Urinary bladder (tissue), 4 donors: Measurements from ENCODE around the gene MAGEH1. TPM values are rescaled to one million over a fixed set of nuclear protein-coding genes. Genes with fewer than 3 reads are reported as not detected.
"Not testable (repeated sequence)": the region's sequence is repeated elsewhere in the genome, so short reads cannot be mapped to it uniquely, and the experiment has no call there.

Experiments
- DNase-seq: peaks from one replicate; pipeline ENCODE4 v3.0.0-alpha.2; 2015; ENCODE audit errors: extremely low spot score
- H3K27ac ChIP-seq: one replicate; pipeline ENCODE4 v1.5.1; 2013; ENCODE audit warnings: low read depth, mild to moderate bottlenecking, moderate library complexity
- H3K36me3 ChIP-seq: one replicate; pipeline ENCODE4 v1.6.1; 2013; ENCODE audit warnings: mild to moderate bottlenecking, moderate library complexity; ENCODE audit not compliant: insufficient read depth
- H3K4me1 ChIP-seq: one replicate; pipeline ENCODE4 v1.6.1; 2013; ENCODE audit warnings: mild to moderate bottlenecking, moderate library complexity; ENCODE audit not compliant: insufficient read depth
- H3K4me3 ChIP-seq: one replicate; pipeline ENCODE4 v1.5.1; 2013; ENCODE audit warnings: low read depth, low read length
- WGBS: extraction: QIAGEN DNeasy Blood & Tissue Kit; methylation state at CpG from one replicate; pipeline ENCODE4 v1.1.7; 2013; 5-methylcytosine and 5-hydroxymethylcytosine counted together
- polyA plus RNA-seq: library from polyadenylated mRNA; stranded (reverse); fragments of 200-250 nt; gene quantifications from one replicate; pipeline ENCODE4 v1.2.3, GENCODE V29; 2013
- total RNA-seq: library from RNA; depleted of rRNA; stranded (reverse); fragments of >200 nt; gene quantifications from one replicate; pipeline ENCODE4 v1.2.3, GENCODE V29; 2014
- donor health status: healthy with polysubstance abuse.
- donor health status: healthy.

Gene MAGEH1, protein sequence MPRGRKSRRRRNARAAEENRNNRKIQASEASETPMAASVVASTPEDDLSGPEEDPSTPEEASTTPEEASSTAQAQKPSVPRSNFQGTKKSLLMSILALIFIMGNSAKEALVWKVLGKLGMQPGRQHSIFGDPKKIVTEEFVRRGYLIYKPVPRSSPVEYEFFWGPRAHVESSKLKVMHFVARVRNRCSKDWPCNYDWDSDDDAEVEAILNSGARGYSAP
- total RNA-seq = 72.5 TPM
- 33.1 TPM for polyA plus RNA-seq

DNA sequence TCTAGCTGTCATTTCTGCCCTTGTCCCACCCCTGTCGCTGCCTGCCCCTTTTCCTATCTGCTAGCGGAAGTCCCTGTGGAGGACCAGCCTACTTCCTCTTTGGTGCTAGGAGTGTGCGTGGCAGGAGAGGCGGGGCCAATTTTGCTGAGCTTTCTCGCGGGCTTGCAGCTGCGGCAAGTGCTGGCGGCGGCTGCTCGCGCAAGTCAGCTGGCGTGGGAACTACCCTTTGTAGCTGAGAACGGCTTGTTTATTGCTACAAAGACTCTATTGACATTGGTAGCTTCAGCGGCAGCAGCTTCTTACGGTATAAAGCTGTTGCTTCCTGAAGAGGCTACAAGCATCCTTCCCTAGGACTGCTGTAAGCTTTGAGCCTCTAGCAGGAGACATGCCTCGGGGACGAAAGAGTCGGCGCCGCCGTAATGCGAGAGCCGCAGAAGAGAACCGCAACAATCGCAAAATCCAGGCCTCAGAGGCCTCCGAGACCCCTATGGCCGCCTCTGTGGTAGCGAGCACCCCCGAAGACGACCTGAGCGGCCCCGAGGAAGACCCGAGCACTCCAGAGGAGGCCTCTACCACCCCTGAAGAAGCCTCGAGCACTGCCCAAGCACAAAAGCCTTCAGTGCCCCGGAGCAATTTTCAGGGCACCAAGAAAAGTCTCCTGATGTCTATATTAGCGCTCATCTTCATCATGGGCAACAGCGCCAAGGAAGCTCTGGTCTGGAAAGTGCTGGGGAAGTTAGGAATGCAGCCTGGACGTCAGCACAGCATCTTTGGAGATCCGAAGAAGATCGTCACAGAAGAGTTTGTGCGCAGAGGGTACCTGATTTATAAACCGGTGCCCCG lies at the start of gene MAGEH1:
MAGEH1 (plus strand) TSS at position 138 of the 843 bp plus-strand sequence; CDS start at position 386, 248 bp downstream.
- H3K27ac ChIP-seq = peak within 1 kb of the TSS; percentile 78
- no peaks in the 10 kb centered on the region for H3K4me1 ChIP-seq
- H3K4me3 ChIP-seq = peak within 1 kb of the TSS; percentile 60
- peak; percentile 66 for DNase-seq
- no peaks in the 10 kb centered on the region for H3K36me3 ChIP-seq
- under 1% methylated on average over 43 of the region's 43 CpGs for WGBS

DNA sequence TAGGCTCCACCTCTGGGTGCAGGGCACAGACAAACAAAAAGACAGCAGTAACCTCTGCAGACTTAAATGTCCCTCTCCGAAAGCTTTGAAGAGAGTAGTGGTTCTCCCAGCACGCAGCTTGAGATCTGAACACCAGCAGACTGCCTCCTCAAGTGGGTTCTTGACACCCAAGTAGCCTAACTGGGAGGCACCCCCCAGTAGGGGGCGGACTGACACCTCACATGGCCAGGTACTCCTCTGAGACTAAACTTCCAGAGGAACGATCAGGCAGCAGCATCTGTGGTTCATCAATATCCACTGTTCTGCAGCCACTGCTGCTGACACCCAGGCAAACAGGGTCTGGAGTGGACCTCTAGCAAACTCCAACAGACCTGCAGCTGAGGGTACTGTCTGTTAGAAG lies 24.8 kb upstream of the MAGEH1 start:
- WGBS = 70% methylated on average over 4 of the region's 4 CpGs
- H3K4me3 ChIP-seq, DNase-seq, H3K36me3 ChIP-seq, H3K27ac ChIP-seq, H3K4me1 ChIP-seq: not testable (repeated sequence)

DNA sequence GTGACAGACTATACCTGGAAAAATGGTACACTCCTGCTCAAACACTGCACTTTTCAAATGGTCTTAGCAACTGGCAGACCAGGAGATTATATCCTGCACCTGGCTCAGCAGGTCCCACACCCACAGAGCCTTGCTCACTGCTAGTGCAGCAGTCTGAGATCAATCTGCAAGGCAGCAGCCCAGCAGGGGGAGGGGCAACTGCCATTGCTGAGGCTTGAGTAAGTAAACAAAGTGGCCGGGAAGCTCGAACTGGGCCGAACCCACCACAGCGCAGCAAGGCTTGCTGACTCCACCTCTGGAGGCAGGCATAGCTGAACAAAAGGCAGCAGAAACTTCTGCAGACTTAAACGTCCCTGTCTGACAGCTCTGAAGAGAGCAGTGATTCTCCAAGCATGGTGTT lies 8.5 kb upstream of the MAGEH1 start:
- DNase-seq, H3K4me1 ChIP-seq, H3K27ac ChIP-seq, H3K4me3 ChIP-seq, H3K36me3 ChIP-seq: not testable (repeated sequence)
- WGBS = 60% methylated on average over 5 of the region's 5 CpGs

DNA sequence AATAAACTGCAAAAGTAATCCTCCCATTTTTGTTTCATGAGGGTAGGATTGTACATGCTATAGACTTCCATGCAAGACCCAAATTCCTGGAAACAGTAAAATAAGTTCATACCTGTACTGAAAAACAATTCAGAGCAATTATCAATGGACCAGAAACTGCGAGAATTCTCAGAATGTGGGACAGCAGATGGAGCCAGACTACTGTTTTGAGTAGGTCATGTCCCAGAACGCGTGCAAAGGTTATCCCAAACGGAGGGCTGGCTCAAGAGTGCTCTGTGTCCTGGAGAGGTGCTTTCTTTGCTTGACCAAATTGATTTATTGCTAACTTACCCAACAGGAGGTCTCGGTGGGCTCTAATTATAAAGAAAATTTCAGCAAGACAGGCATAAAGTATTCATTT lies 1.7 kb upstream of the MAGEH1 start:
- H3K27ac ChIP-seq = no peak overlapping the region
- WGBS = 22% methylated on average over 5 of the region's 5 CpGs

DNA sequence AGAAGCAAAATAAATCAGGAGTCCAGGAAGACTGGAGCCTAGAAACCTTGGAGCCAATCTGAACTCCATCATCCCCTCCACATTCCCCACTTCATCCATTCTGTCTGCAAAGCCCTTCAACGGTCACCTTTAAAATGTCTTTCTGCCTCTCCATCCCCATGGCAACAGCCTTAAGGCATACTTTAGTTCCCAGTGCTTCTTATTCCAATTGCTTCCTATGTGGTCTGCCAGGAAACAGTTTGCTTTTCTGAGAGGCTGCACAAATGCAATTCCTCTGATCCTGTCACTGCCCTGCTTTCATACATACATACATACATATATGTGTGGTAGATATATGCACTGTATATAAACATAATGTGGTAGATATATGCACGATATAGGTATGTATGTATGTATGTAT lies 786 bp upstream of the MAGEH1 start:
- Histone ChIP-seq H3K4me3 (no peak overlapping the region), H3K27ac (no peak overlapping the region), H3K4me1 (no peaks in the 10 kb centered on the region), H3K36me3 (no peaks in the 10 kb centered on the region)
- DNase-seq = no peak
- WGBS = 14% methylated on average over 2 of the region's 2 CpGs

More for the DNA sequence above, 1.7 kb upstream of the MAGEH1 start:
- Histone ChIP-seq H3K4me1 (no peaks in the 10 kb centered on the region), H3K4me3 (no peak overlapping the region), H3K36me3 (no peaks in the 10 kb centered on the region)
- DNase-seq = no peak

DNA sequence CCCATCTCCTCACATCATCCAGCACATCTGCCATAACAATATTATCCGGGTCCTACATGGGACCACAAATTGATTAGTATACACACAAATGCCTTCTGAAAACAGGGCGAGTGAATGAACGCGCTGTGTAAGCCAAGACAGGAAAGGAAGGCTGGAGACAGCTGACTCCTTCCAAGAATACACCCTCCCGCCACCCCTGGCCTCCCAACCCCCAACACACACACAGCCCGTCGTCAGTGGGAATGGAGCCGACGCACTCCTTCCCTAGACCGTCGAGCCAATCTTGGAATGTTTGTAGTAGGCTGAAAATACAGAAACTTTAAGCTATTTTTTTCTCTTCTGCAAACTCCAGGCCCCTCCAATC lies 319 bp upstream of the MAGEH1 start:
- no peaks in the 10 kb centered on the region for H3K36me3 ChIP-seq
- no peak for DNase-seq
- peak overlapping the region; percentile 77 for H3K27ac ChIP-seq
- H3K4me3 ChIP-seq = peak overlapping the region; percentile 60
- under 1% methylated on average over 11 of the region's 11 CpGs for WGBS
- no peaks in the 10 kb centered on the region for H3K4me1 ChIP-seq

DNA sequence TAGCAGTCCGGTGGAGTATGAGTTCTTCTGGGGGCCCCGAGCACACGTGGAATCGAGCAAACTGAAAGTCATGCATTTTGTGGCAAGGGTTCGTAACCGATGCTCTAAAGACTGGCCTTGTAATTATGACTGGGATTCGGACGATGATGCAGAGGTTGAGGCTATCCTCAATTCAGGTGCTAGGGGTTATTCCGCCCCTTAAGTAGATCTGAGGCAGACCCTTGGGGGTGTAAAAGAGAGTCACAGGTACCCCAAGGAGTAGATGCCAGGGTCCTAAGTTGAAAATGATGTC lies 852 bp downstream of the MAGEH1 start:
- H3K27ac ChIP-seq = no peak overlapping the region
- under 1% methylated on average over 9 of the region's 9 CpGs for WGBS
- H3K36me3 ChIP-seq = no peaks in the 10 kb centered on the region
- no peak for DNase-seq
- peak overlapping the region; percentile 60 for H3K4me3 ChIP-seq
- H3K4me1 ChIP-seq = no peaks in the 10 kb centered on the region

DNA sequence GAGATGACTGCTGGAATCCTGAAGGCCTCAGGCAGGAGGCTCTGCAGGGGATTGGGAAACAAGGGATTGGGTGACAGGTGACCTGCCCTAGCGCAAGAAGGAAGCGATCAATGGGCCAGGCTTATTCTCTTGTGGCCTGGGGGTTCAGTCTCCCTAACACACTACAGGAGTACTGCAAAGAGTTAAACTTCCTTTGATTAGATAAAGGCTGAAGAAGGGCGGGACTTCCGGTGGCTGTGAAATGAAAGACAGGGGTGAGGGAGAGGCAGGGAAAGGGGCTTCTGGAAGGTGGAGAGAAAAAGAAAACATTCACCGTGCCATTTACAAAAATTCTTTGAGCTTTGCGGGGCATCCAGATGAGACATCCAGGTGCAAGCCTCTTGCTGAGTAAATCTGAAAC lies 3.8 kb downstream of the MAGEH1 start:
- not testable (repeated sequence) for H3K27ac ChIP-seq, H3K36me3 ChIP-seq, H3K4me1 ChIP-seq, DNase-seq, H3K4me3 ChIP-seq
- WGBS = no CpG with 5 or more reads among the region's 6 CpGs

DNA sequence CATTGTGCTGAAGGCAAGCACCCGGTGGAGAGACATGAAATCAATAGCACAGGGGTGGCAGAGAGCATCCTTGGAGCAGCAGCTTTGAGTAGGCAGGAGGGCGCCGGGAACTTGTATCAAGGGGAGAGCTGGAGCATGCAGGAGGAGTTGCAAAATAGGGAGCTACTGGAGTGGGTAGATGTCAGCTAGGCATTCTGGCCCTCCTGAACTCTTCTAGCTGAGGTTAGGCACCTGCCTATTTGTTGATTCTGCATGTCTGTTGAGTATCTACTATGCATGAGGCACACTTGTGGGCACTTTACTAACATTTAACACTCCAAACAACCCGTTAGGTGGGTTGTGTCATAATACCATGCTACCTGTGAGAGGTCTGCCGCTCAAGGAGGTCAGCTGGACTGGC lies 7.5 kb downstream of the MAGEH1 start:
- H3K4me1 ChIP-seq, H3K36me3 ChIP-seq, DNase-seq, H3K4me3 ChIP-seq, H3K27ac ChIP-seq: not testable (repeated sequence)
- WGBS = no CpG with 5 or more reads among the region's 5 CpGs

DNA sequence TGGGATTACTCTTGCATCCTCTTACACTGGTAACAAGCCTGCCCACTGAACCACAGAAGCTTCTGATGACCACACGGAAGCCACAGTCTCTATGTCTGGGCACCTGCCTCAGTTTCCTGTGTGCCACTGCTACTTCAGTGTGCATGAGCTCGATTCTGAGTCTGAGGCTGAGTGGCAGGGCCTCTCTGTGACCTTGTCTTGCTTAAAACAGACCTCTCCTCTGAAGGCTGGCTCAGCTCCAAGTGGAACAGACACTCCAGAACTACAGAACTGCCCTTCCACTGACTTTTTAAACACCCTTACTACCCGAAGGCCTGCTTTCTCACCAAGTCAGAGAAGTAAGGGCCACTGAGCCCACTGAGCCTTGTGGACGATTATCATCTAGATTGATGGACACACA lies 8.0 kb downstream of the MAGEH1 start:
- not testable (repeated sequence) for H3K4me3 ChIP-seq, H3K4me1 ChIP-seq, H3K36me3 ChIP-seq, DNase-seq, H3K27ac ChIP-seq
- WGBS = no CpG with 5 or more reads among the region's 4 CpGs

DNA sequence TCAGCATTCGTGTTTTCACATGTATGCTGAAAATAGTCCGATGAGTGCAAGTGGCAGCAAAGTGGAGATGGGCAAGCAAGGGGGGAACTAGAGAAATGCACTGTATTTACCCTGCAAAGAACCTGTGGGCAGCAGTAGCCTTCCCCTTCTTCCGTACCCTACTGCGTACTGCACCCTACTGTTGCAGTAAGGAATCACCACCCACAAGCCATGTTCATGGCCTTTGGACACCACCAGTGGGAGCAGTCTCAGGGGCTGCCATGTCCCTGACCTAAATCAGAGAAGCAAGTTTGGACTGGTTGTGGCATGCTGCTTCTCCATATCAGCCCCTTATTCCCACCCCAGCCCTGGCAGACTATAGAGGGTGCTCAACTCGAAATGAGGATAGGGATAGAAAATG lies 12.1 kb downstream of the MAGEH1 start:
- no CpG with 5 or more reads among the region's 5 CpGs for WGBS

DNA sequence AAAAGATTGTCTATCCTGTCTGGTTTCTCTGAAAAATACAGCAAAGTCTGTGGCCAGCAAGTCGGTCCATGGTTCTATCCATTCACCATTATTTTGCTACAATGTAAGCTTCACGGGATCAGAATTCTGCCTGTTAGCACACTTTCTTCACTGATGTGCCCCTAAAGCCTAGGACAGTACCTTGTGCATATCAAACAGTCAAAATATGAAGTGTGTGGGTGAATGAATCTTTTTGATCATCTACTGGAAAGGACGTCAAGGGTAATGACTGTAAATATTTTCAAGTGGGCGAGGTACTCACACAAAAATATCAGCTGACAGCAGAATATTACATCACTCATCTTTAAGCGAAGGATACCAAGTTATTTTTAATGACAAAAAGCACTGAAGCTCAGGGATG lies 13.2 kb downstream of the MAGEH1 start:
- H3K4me3 ChIP-seq, H3K36me3 ChIP-seq, DNase-seq, H3K27ac ChIP-seq, H3K4me1 ChIP-seq: not testable (repeated sequence)
- WGBS = no CpG with 5 or more reads among the region's 5 CpGs

More for the DNA sequence above, 12.1 kb downstream of the MAGEH1 start:
- not testable (repeated sequence) for H3K36me3 ChIP-seq, H3K4me3 ChIP-seq, DNase-seq, H3K27ac ChIP-seq, H3K4me1 ChIP-seq

DNA sequence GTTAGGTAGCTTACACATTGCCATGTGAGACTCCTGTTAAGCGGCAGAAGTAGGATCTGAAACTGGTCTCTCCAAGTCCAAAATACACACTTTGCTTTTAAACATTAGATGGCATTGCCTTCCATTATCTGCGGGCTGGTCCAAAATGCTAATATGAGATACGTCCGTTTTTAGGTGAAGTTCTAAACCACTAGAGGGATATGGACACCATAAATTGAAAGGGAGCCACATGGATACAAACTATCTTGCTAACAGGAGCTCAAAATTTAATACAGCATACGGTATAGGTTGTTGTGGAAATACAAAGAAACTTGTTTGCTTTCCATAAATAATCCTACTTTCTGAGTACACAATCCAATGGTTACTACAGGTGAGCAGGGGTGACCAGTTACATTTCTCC lies 13.9 kb downstream of the MAGEH1 start:
- not testable (repeated sequence) for H3K36me3 ChIP-seq, H3K4me1 ChIP-seq, H3K27ac ChIP-seq, DNase-seq, H3K4me3 ChIP-seq
- WGBS = no CpG with 5 or more reads among the region's 5 CpGs

DNA sequence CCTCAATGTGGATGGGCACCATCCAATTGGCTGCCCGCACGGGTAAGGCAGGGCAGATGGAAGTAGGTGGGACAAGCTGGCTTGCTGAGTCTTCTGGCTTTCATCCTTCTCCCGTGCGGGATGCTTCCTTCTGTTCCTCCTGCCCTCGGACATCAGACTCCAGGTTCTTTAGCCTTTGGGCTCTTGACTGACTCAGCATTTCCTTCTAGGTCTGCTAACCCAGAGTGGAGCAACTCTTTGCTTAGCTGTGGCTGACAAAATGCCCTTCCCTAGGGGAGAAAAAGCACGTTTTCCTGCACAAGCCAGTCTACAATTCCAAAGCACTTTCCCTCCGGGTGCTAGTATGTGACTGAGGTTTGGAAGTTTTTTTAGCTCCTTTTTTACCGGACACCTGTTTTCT lies 28.0 kb downstream of the MAGEH1 start:
- WGBS = 89% methylated on average over 4 of the region's 8 CpGs
- H3K27ac ChIP-seq, DNase-seq, H3K4me3 ChIP-seq, H3K4me1 ChIP-seq, H3K36me3 ChIP-seq: not testable (repeated sequence)
